Measurements from ENCODE around the gene NCAN. TPM values are rescaled to one million over a fixed set of nuclear protein-coding genes. Genes with fewer than 3 reads are reported as not detected.

NCAN gene
- total RNA-seq, 1 experiment from 2014 or later = 3.0 TPM

- no peak for ATAC-seq
- POLR2A ChIA-PET = no interaction called here
- Mint-ChIP-seq H3K4me3 (peak overlapping the region; percentile 24; the same call in 1 of the 2 replicates), H3K4me1 (peaks cover 14% of the 10 kb centered on the region), H3K9me3 (no peaks in the 10 kb centered on the region), H3K27me3 (ENCODE audit: low read depth) (peaks cover 82% of the 10 kb centered on the region), H3K27ac (no peak overlapping the region), H3K36me3 (no peaks in the 10 kb centered on the region)
- no peak for DNase-seq (ENCODE audit: low spot score)
- no peak for TF ChIP-seq ZNF219 (CRISPR knock-in tag; IDR thresholded peaks at IDR 0.05; ENCODE audit: borderline replicate concordance)
- no peak for TF ChIP-seq JUN (CRISPR knock-in tag; IDR thresholded peaks at IDR 0.05)
- no peak for TF ChIP-seq ZNF512 (CRISPR knock-in tag; IDR thresholded peaks at IDR 0.05; ENCODE audit: borderline replicate concordance)
- TF ChIP-seq RORB (CRISPR knock-in tag; IDR thresholded peaks at IDR 0.05) = no peak
- CTCF ChIA-PET = interaction anchor here (1.3 to 3.4 kb wide), 2 partner anchors 11 to 27 kb away, joined by 3 to 29 read pairs; no protein-coding TSS in a partner anchor
Observed at GRCh38 chr19:19213426-19214158, 1.8 kb downstream of the NCAN start.

- POLR2A ChIA-PET = no interaction called here
- H3K27me3 Mint-ChIP-seq (ENCODE audit: low read depth) = peaks cover 80% of the 10 kb centered on the region
- no peak for TF ChIP-seq ZNF281 (CRISPR knock-in tag; IDR thresholded peaks at IDR 0.05)
- TF ChIP-seq CBFB (CRISPR knock-in tag; IDR thresholded peaks at IDR 0.05; ENCODE audit: low read depth) = no peak
- TF ChIP-seq ARID4B (CRISPR knock-in tag; IDR thresholded peaks at IDR 0.05; ENCODE audit: borderline replicate concordance) = no peak
- no peak for TF ChIP-seq NR2C2 (CRISPR knock-in tag; IDR thresholded peaks at IDR 0.05)
- no peak for TF ChIP-seq USF2 (CRISPR knock-in tag; IDR thresholded peaks at IDR 0.05)
- no peak for TF ChIP-seq TCF7 (CRISPR knock-in tag; IDR thresholded peaks at IDR 0.05; ENCODE audit: low read depth)
- TF ChIP-seq ZNF416 (CRISPR knock-in tag; IDR thresholded peaks at IDR 0.05) = no peak
- TF ChIP-seq TEAD1 (CRISPR knock-in tag; IDR thresholded peaks at IDR 0.05) = no peak
- no peak for TF ChIP-seq ZNF232 (CRISPR knock-in tag; IDR thresholded peaks at IDR 0.05)
- no peak for TF ChIP-seq TP53 (CRISPR knock-in tag; IDR thresholded peaks at IDR 0.05)
- TF ChIP-seq ZSCAN18 (CRISPR knock-in tag; IDR thresholded peaks at IDR 0.05) = no peak
- no peak for TF ChIP-seq FOXP4 (CRISPR knock-in tag; IDR thresholded peaks at IDR 0.05)
- TF ChIP-seq EMX1 (CRISPR knock-in tag; IDR thresholded peaks at IDR 0.05) = no peak
- TF ChIP-seq PRRX2 (CRISPR knock-in tag; IDR thresholded peaks at IDR 0.05) = no peak
- TF ChIP-seq ETV6 (CRISPR knock-in tag; IDR thresholded peaks at IDR 0.05) = no peak
- no peak for TF ChIP-seq ATF2 (CRISPR knock-in tag; IDR thresholded peaks at IDR 0.05; ENCODE audit: borderline replicate concordance, low read depth)
Observed at GRCh38 chr19:19214159-19214490, 2.4 kb downstream of the NCAN start.

More at GRCh38 chr19:19214159-19214490, 2.4 kb downstream of the NCAN start:
- H3K4me3 Mint-ChIP-seq = no peak overlapping the region
- ATAC-seq = peak; percentile 7; the same call in 1 of the 2 replicates
- H3K4me1 Mint-ChIP-seq = peaks cover 14% of the 10 kb centered on the region
- DNase-seq (ENCODE audit: low spot score) = peak; percentile 54
- no peak overlapping the region for H3K27ac Mint-ChIP-seq
- no peaks in the 10 kb centered on the region for H3K36me3 Mint-ChIP-seq
- CTCF ChIA-PET = interaction anchor here (0.6 to 3.4 kb wide), 3 partner anchors 11 to 30 kb away, joined by 3 to 29 read pairs (median 7); no protein-coding TSS in a partner anchor
- H3K9me3 Mint-ChIP-seq = no peaks in the 10 kb centered on the region
